Measurements from ENCODE around the gene CAPZA2.
"Not testable (repeated sequence)": the region's sequence is repeated elsewhere in the genome, so short reads cannot be mapped to it uniquely, and the experiment has no call there.

Gene CAPZA2

DNA sequence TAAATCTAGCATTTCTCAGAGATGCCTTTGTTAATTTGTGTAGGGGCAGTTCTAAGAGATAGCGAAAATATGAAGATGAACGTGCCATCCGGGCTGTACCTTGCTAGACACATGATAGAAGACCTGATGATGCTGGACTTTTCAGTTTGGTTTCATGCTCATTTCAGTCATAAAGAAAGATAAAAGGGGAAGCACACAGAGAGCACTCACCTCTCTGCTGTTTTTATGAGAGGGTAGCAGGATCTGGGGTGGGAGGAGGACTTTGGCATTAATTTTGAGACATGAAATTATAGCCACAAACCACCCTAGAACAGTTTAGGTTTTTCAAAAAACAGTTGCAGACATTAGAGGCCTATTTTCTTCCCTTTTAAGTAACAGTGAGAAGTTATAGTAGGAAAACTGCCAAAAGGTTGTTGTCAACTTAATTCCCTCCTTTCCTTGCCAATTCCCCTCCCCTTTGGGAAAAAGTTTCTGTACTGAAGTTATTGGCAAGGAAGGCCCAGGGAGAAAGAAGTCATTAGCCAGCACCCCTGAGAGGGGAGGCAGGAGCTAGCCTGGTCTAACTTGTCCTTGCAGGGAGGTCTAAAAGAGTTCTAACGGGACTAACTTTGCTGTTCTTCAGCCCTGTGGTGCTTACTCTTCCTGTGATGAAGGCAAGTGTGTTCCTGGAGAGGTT, 93.6 kb downstream of the CAPZA2 start:
- no peak for DNase-seq

DNA sequence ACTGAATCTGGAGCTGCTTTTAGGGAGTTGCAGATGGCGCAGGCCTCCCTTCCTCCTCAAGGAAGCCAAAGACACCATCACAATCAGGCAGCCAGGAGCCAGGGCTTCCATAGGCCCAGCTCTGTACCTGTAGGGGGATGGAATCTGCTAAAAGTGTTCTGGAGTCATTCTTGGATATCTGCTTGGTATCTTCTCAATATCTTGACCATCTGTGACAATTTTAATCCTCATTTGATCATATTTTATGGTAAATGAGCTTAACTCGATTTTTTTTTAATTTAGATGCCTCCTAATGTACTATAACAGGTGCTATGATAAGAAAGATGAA, 94.1 kb downstream of the CAPZA2 start:
- no peak for DNase-seq

DNA sequence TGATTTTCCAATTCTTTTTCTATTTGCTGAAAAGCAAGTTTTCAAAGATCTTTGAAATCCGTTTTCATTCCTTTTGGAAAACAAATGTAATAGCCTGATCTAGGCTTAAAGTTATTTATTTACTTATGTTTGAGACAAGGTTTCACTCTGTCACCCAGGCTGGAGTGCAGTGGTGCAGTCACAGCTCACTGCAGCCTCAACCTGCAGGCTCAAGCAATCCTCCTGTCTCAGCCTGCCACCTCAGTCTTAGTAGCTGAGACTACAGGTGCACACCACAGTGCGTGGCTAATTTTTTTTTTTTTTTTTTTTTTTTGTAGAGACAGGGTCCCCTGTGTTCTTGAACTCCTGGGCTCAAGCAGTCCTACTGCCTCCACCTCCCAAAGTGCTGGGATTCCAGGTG, 95.5 kb downstream of the CAPZA2 start:
- no peak for DNase-seq

DNA sequence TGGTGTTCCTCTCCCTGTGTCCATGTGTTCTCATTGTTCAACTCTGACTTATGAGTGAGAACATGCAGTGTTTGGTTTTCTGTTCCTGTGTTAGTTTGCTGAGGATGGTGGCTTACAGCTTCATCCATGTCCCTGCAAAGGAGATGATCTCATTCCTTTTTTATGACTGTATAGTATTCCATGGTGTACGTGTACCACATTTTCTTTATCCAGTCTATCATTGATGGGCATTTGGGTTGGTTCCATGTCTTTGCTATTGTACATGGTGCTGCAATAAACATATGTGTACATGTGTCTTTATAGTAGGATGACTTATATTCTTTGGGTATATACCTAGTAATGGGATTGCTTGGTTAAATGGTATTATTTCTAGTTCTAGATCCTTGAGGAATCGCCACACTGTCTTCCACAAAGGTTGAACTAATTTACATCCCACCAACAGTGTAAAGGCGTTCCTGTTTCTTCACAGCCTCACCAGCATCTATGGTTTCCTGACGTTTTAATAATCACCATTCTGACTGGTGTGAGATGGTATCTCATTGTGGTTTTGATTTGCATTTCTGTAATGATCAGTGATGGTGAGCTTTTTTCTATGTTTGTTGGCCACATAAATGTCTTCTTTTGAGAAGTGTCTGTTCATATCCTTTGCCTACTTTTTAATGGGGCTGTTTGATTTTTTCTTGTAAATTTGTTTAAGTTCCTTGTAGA, 99.7 kb downstream of the CAPZA2 start:
- not testable (repeated sequence) for DNase-seq

DNA sequence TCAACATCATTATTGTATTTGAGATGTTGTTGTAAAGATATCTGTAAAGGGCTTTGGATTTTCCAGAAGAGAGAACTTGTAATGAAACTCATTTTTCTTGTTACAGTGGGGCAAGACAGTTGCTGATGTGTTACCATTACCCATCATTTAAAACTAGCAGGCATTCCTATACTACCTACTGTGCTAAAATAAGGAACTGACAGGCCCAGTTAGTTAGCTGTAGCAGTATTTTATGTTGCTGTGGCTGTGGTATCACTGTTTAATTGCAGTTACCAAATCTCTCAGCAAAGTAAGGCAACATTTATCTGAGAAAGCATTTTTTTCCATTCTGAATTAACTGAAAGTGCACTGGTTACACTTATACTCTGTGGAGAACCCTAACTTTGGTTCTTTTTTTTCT, 100.8 kb downstream of the CAPZA2 start:
- no peak for DNase-seq

DNA sequence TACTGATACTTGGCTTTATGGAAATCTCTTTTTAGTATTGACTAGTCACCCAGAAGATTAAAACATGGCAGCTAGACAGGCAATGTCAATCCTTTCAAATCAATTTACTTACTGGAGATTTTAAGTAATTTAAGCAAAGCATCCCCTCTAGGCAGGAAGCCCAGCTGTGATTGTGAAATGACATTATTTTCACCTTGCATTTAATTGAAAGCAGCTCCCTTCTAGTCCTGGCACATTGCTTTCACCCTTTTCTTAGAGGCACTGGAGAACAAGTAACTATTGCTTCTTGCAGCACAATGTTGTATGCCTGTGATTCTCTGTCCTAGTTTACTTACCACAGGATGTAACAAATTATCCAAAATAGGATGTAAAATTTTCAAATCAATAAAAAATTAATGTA, 104.2 kb downstream of the CAPZA2 start:
- DNase-seq = no peak

DNA sequence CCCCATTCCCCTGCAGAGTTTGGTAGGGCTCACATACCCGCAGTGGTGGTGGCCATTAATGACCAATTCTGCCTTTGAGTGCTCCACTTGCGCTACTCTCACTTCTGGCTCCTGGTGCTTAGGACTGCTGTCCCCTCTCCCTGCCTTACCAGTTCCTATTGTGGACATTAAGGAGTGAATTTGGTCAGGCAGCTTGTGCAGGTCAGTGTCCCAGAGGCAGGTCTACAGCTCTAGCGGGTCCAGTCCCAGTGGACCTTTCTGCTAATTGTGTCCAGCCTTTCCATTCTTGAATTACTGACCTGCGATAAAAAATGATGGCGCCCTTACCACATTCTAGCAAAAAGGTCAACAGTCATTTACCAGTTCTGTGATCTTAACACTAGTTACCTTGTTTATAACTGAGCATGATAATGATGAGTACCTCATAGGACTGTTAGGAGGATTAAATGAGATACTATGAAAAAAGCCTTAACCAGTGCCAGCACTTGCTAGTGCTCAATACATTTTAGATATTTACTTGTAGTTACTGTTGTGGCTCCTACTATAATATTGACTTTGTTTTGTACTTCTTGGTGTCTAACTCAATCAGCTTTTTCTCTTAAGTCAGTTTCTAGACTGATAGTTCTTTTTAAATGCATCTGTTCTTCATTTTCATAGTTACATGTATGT, 105.0 kb downstream of the CAPZA2 start:
- DNase-seq = no peak

DNA sequence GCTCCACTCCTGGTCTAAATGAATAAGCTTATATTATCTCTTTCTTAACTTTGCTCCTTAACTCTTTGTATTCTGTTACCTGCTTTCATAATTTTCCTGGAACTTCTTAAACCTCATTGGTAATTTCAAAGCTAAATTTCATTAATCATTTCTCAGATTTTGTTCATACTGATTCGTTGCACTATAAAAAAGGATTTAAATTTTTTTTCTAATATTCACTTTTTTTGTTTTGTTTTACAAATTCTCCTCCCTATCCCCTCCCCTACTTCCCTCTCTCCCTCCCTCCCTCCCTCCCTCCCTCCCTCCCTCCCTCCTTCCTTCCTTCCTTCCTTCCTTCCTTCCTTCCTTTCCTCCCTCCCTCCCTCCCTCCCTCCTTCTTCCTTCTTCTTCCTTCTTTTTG, 105.6 kb downstream of the CAPZA2 start:
- no peak for DNase-seq

DNA sequence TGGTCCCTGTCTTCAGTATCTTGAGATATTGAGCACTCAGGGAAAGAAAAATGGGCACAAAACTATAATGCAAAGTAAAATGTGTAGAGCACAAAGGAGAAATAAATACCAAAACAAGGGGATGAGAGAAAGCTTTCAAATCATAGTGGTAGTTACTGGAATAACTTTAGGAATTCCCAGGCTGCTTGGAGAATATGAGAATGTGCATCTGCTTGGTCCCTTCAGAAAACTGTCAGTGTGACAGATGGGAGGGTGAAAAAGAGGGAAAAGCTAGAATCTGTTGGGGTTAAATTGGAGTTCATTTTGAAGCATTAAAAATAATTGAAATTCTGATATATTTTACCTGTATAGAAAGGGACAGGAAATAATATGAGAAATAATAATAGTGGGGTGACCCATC, 106.2 kb downstream of the CAPZA2 start:
- DNase-seq = no peak

DNA sequence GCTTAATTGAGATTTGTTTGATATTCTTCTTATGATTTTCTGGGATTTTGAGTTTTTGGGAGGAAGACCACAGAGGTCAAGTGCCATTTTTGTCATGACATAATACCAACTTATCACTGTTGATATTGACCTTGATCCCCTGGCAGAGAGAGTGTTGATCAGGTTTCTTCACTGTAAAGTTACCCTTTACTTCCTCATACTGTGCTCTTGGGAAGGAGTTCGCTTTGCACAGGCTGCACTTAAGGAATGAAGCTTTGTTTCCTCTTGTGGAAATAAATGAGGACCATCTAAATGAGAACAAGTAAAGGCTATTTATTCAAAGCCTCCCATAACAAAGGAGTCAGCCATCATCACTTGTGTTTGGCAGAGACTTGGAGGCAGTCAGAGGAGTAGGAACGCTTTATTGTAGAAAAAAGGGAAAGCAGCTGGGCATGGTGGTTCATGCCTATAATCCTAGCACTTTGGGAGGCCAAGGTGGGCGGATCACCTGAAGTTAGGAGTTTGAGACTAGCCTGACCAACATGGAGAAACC, 107.0 kb downstream of the CAPZA2 start:
- no peak for DNase-seq

DNA sequence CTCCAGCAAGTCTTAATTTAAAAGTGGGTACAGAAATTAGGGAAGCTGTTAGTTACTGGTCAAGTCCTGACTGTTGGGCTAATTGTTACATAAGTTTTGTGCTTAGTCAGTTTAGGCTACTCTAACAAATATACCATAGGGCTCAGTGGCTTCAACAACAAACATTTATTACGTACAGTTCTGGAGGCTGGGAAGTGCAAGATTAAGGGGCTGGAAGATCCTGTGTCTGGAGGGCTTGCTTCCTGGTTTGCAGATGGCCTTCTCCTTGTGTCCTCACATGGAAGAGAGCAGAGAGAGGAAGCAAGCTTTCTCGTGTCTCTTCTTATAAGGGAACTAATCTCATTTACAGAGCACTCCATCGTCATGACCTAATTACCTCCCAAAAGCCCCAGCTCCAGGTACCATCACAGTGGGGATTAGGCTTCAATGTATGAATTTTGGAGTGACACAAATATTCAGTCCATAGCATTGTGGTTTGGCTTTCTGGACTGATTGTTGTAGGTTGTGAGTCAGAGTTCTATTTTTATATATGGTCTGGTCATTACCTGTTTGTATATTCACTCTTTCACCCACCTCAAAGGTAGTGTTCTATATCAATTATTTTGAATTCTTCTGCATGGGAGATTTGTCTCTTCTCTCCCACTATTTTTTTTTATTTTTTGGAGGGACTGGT, 108.0 kb downstream of the CAPZA2 start:
- DNase-seq = no peak

DNA sequence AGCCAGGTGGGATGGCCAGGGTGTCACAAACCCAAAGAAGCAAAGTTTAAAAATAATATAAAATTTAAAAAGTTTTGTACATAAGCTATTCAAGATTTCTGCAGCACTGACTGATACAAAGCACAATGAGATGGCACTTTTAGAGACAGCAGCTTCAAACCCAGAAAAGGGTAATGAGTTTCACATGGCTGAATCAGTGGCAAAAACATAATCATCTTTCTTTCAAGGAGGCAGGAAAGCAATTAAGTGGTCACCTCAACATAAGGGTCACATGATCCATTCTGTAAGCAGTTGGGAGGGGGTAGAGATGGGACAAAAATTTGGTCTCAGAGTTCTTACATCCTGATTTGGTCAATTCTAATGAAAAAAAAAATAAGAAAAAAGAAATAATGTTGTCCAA, 108.8 kb downstream of the CAPZA2 start:
- not testable (repeated sequence) for DNase-seq
